ENCODE data around the gene SPRR2G. TPM values are rescaled to one million over a fixed set of nuclear protein-coding genes. Genes with fewer than 3 reads are reported as not detected.
"Not testable (repeated sequence)": the region's sequence is repeated elsewhere in the genome, so short reads cannot be mapped to it uniquely, and the experiment has no call there.

The SPRR2G gene
- total and polyA plus RNA-seq, 12 donors = not detected

DNA sequence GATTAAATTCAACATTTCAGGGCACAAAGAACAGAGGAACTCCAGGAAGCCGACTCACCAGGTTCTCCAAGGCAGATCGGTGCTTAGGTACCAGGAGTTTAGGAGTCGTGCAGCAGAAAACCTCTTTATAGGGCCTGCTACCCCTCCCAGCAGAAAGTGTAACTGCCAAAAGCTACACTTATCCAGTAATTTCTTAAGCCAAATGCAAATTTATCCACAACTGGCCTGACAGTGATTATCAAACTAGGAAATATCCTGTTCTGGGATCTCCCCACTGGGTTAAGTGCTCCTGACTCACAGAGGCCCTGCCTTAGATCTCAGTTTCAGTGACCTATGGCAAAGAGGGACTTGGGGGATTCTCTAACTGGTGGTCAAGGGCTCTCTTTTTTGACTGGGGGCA is 37.3 kb downstream of the SPRR2G start, which contains the start of gene SPRR2F:
Gene SPRR2F, minus strand, starts transcription at position 101 of the 400 bp plus-strand sequence. CDS start 783 bp downstream, outside the sequence.
- no peaks in the 10 kb centered on the region for H3K36me3 ChIP-seq (replicated peaks in 1 of 2)
- no peaks in the 10 kb centered on the region for H3K4me1 ChIP-seq (replicated peaks in 1 of 2)
- H3K4me3 ChIP-seq = no peak within 1 kb of the TSS
- no peak for TF ChIP-seq POLR2A (IDR thresholded peaks at IDR 0.05)
- no peak for TF ChIP-seq CTCF (IDR thresholded peaks at IDR 0.05)
- no peak for DNase-seq
- 77 to 94% (median 85%) methylated on average over 3 of the region's 3 CpGs for WGBS, 4 donors
- H3K9me3 ChIP-seq (replicated peaks in 1 of 3) = no peaks in the 10 kb centered on the region
- no peaks in the 10 kb centered on the region for H3K27me3 ChIP-seq
- intact Hi-C loops (cut with DNase I) = no loop called here
- H3K27ac ChIP-seq = no peak within 1 kb of the TSS

DNA sequence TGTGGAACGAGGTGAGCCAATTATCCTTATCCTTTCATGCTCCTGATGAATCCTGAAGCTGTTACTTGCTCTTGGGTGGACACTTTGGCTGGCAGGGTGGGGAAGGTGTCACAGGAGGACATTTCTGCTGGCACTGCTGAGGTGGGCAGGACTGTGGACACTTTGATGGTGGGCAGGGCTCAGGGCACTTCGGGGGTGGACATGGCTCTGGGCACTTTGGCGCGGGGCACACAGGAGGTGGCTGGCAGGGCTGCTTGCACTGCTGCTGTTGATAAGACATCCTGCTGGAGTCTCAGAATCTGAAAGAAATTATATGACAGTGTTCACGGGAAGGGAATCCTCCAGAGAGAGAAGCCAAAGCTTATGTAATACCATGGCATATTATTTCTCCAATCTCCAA is 38.2 kb downstream of the SPRR2G start:
- DNase-seq; H3K27me3 ChIP-seq; H3K36me3 ChIP-seq (replicated peaks in 1 of 2); H3K27ac ChIP-seq; intact Hi-C loops (cut with DNase I); H3K4me3 ChIP-seq; H3K4me1 ChIP-seq (replicated peaks in 1 of 2); H3K9me3 ChIP-seq (replicated peaks in 1 of 3): not testable (repeated sequence)
- 61 to 74% (median 73%) methylated on average over 5 of the region's 5 CpGs for WGBS, 4 donors

GRCh38 chr1:153100245-153100644 is 50.4 kb downstream of the SPRR2G start:
- intact Hi-C loops (cut with DNase I) = no loop called here
- no peak overlapping the region for H3K27ac ChIP-seq
- WGBS, 4 donors = 81 to 89% (median 84%) methylated on average over 5 of the region's 5 CpGs
- H3K36me3 ChIP-seq (replicated peaks in 1 of 2) = no peaks in the 10 kb centered on the region
- DNase-seq = no peak
- no peaks in the 10 kb centered on the region for H3K4me1 ChIP-seq (replicated peaks in 1 of 2)
- TF ChIP-seq POLR2A (IDR thresholded peaks at IDR 0.05) = no peak
- no peak for TF ChIP-seq CTCF (IDR thresholded peaks at IDR 0.05)
- no peaks in the 10 kb centered on the region for H3K9me3 ChIP-seq (replicated peaks in 1 of 3)
- H3K4me3 ChIP-seq = no peak overlapping the region
- no peaks in the 10 kb centered on the region for H3K27me3 ChIP-seq

Small RNA genes within 50 kb of the gene (small RNA-seq; reads per million reads assigned to genes)
- 0 reads per million in 2 donors for gene SPRR2C

Other genes with a start within 250 kb of the SPRR2G start
- not detected for gene IVL, start 242.3 kb downstream of the SPRR2G start, total RNA-seq
- under 1 TPM in 2 of 3 donors, not detected in 1; 0.16 to 0.30 TPM for gene IVL, start 242.3 kb downstream of the SPRR2G start, polyA plus RNA-seq
- gene SPRR5, start 203.7 kb downstream of the SPRR2G start, total RNA-seq = not detected
- gene SPRR5, start 203.7 kb downstream of the SPRR2G start, polyA plus RNA-seq = not detected
- gene SPRR4, start 180.2 kb downstream of the SPRR2G start, total RNA-seq = not detected
- gene SPRR4, start 180.2 kb downstream of the SPRR2G start, polyA plus RNA-seq = not detected
- not detected for gene SPRR1A, start 166.8 kb downstream of the SPRR2G start, total RNA-seq
- gene SPRR1A, start 166.8 kb downstream of the SPRR2G start, polyA plus RNA-seq = not detected
- gene SPRR3, start 149.1 kb downstream of the SPRR2G start, total RNA-seq = under 1 TPM in 1 of 9 donors, not detected in 8; 0.67 TPM
- 1 to 10 TPM; 2.2 to 6.1 (median 2.9) TPM for gene SPRR3, start 149.1 kb downstream of the SPRR2G start, polyA plus RNA-seq
- under 1 TPM in 1 of 9 donors, not detected in 8; 0.74 TPM for gene SPRR1B, start 119.7 kb downstream of the SPRR2G start, total RNA-seq
- gene SPRR1B, start 119.7 kb downstream of the SPRR2G start, polyA plus RNA-seq = under 1 TPM in 2 of 3 donors, not detected in 1; 0.74 to 0.80 TPM
- gene SPRR2D, start 109.8 kb downstream of the SPRR2G start, total RNA-seq = not detected
- under 1 TPM in 2 of 3 donors, not detected in 1; 0.71 to 0.88 TPM for gene SPRR2D, start 109.8 kb downstream of the SPRR2G start, polyA plus RNA-seq
- gene SPRR2A, start 93.4 kb downstream of the SPRR2G start, total RNA-seq = not detected
- under 1 TPM in 2 of 3 donors, not detected in 1; 0.97 to 0.98 TPM for gene SPRR2A, start 93.4 kb downstream of the SPRR2G start, polyA plus RNA-seq
- under 1 TPM in 1 of 9 donors, not detected in 8; 0.50 TPM for gene SPRR2B, start 79.3 kb downstream of the SPRR2G start, total RNA-seq
- not detected for gene SPRR2B, start 79.3 kb downstream of the SPRR2G start, polyA plus RNA-seq
- gene SPRR2E, start 56.4 kb downstream of the SPRR2G start, total RNA-seq = not detected
- under 1 TPM in 1 of 3 donors, not detected in 2; 0.54 TPM for gene SPRR2E, start 56.4 kb downstream of the SPRR2G start, polyA plus RNA-seq
- not detected for gene SPRR2F, start 37.4 kb downstream of the SPRR2G start, total RNA-seq
- not detected for gene SPRR2F, start 37.4 kb downstream of the SPRR2G start, polyA plus RNA-seq
- gene LELP1, start 52.5 kb upstream of the SPRR2G start, total RNA-seq = not detected
- not detected for gene LELP1, start 52.5 kb upstream of the SPRR2G start, polyA plus RNA-seq
- gene PRR9, start 66.7 kb upstream of the SPRR2G start, total RNA-seq = not detected
- not detected for gene PRR9, start 66.7 kb upstream of the SPRR2G start, polyA plus RNA-seq
- gene LORICRIN, start 108.8 kb upstream of the SPRR2G start, total RNA-seq = not detected
- not detected for gene LORICRIN, start 108.8 kb upstream of the SPRR2G start, polyA plus RNA-seq
- gene PGLYRP3, start 162.1 kb upstream of the SPRR2G start, total RNA-seq = not detected
- gene PGLYRP3, start 162.1 kb upstream of the SPRR2G start, polyA plus RNA-seq = not detected
- not detected for gene PGLYRP4, start 198.0 kb upstream of the SPRR2G start, total RNA-seq
- not detected for gene PGLYRP4, start 198.0 kb upstream of the SPRR2G start, polyA plus RNA-seq
- 100 to 1,000 TPM in 6 of 9 donors, 10 to 100 TPM in 3; 30.6 to 544 (median 165) TPM for gene S100A9, start 207.0 kb upstream of the SPRR2G start, total RNA-seq
- gene S100A9, start 207.0 kb upstream of the SPRR2G start, polyA plus RNA-seq = 100 to 1,000 TPM in 2 of 3 donors, 10 to 100 TPM in 1; 73.9 to 228 (median 151) TPM
- 1 to 10 TPM in 6 of 9 donors, not detected in 3; 1.1 to 4.6 (median 1.6) TPM for gene S100A12, start 224.7 kb upstream of the SPRR2G start, total RNA-seq
- 1 to 10 TPM; 4.7 to 9.1 (median 5.9) TPM for gene S100A12, start 224.7 kb upstream of the SPRR2G start, polyA plus RNA-seq
- 100 to 1,000 TPM in 2 of 9 donors, 10 to 100 TPM in 6, 1 to 10 TPM in 1; 3.4 to 257 (median 55.0) TPM for gene S100A8, start 240.2 kb upstream of the SPRR2G start, total RNA-seq
- gene S100A8, start 240.2 kb upstream of the SPRR2G start, polyA plus RNA-seq = 100 to 1,000 TPM in 2 of 3 donors, 10 to 100 TPM in 1; 27.6 to 231 (median 164) TPM